Measurements from ENCODE around the gene PSG5.
"Not testable (repeated sequence)": the region's sequence is repeated elsewhere in the genome, so short reads cannot be mapped to it uniquely, and the experiment has no call there.

Gene PSG5

DNA sequence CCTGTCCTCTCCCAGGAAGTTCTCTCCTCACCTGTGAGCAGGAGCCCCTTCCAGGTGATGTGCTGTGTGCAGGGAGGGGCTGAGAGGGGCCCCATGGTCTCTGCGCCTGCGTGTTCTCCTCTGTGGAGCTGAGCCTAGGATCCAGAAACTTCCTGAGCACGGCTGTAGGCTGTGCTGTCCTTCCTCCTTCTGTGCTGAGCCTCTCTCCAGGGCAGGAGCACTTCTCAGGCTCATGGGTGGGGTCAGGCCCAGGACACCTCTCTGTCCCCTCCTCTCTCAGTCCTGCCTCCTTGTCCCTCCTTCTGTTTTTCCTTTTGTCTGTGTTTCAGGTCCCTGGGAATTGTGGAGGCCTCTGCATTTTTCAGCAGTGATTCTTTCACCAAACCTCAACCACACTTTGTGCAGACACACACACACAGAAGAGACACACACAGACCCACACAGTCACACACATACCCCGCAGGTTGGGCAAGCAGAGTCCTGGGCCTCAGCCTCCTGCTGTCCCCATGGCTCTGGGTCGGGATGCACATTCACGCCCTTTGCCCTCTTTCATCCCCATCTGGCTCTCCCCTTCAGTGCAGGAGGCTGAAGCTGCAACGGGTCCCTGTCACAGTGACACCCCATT is at the start of gene PSG5:
Gene PSG5 (minus strand): TSS at position 226 of the 625 bp plus-strand sequence. CDS start 131 bp downstream, at position 95.
- DNase-seq = peak; percentile 43

GRCh38 chr19:43235686-43236085 is 49.4 kb upstream of the PSG5 start:
- DNase-seq = peak; percentile 5

DNA sequence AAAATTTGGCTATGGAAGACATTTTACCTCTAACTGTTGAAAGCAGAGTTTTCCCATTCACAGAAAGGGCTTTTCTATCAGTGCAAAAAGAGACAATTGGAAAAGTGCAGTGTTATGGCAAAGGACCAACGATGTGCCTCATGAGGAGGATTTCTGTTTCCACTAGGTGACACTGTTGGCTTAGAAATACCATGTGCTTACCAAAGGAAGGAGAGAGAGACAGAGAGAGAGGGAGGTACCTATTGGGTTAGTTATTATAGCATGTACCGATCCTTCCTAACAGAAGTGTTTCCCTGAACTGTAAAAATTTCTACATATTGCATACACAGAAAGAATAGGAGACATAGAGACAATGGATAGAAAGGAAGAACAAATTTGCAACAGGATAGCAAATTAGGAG is 43.0 kb upstream of the PSG5 start:
- DNase-seq = peak; percentile 5

DNA sequence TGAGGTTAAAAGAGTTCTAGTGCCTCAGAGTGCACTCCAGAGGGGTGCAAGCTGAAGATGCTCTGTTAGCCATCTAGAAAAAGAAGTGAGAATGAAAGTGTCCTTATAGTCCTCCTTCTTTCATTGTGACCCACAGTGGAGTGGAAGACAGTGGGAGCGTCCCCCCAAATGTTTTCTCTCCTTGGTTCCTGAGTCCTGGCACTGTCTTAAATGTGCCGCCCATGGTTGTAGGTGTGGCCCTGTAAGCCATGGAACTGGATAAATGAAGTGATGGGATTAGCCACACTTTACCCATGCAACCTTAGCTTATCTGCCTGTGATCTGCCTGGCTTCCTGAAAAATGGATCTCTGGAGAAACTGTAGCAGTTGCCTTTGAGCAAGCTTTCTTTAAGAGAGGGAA is 42.4 kb upstream of the PSG5 start:
- peak; percentile 15 for DNase-seq

- DNase-seq = not testable (repeated sequence)
Observed at GRCh38 chr19:43226986-43227385, 40.6 kb upstream of the PSG5 start.

DNA sequence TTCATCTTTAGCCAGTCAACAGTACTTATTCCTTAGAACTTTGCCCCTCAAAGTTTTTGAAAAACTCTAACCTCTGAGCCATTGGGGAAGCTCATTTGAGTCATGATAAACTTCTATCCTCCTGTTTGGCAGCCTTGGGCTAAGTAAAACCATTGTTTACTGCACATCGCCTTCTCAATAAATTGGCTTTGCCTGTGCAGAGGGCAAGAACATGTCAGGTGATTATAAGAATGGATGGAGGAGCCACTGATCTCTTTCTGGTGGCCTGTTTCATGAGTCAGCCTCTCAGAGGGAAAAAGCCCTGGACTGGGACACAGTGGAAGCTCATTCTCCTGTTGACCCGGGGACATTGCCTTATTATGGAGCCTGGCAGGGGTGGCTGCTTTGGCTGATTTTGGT is 38.5 kb upstream of the PSG5 start:
- no peak for DNase-seq

DNA sequence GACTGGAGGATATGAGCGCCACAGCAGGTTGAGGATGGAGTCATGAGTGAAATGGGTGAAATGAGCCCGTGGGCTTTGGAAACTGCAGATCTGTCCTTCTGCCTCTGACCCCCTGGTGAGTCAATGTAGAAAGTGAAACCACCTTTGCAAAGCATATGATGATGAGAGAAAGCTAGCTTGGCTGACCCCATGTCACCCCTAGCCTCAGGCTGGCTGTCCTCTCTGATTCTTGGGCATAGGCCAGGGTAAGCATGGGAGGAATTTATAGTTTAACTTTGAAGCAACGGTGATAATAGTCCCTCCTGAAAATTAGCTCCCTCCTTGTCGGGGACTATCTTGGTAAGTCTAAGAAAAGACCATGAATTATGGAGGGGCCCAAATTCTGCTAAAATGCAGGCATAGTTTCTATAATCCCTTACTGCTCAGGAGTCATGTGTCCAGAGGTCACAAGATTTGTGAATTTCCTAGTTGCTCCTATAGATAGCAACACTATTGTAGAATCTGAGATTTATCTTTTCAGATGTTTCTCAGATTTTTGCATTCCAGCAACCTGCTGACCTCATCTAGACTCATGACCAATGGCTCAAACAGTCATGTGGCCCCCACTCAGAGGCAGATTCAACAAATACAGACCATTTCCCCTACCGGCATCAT is 38.0 kb upstream of the PSG5 start:
- DNase-seq = not testable (repeated sequence)

DNA sequence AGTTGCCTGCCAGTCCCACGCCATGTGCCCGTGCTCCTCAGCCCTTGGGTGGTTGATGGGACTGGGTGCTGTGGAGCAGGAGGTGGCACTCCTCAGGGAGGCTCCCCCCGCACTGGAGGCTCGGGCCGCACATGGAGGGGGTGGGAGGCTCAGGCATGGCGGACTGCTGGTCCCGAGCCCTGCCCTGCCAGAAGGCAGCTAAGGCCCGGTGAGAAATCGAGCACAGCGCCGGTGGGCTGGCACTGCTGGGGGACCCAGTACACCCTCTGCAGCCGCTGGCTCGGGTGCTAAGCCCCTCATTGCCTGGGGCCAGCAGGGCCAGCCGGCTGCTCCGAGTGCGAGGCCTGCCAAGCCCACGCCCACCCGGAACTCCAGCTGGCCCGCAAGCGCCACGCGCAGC is 35.6 kb upstream of the PSG5 start:
- DNase-seq = not testable (repeated sequence)

GRCh38 chr19:43219136-43219535 is 32.8 kb upstream of the PSG5 start:
- not testable (repeated sequence) for DNase-seq

- DNase-seq = not testable (repeated sequence)
Observed at GRCh38 chr19:43215881-43216280, 29.5 kb upstream of the PSG5 start.

DNA sequence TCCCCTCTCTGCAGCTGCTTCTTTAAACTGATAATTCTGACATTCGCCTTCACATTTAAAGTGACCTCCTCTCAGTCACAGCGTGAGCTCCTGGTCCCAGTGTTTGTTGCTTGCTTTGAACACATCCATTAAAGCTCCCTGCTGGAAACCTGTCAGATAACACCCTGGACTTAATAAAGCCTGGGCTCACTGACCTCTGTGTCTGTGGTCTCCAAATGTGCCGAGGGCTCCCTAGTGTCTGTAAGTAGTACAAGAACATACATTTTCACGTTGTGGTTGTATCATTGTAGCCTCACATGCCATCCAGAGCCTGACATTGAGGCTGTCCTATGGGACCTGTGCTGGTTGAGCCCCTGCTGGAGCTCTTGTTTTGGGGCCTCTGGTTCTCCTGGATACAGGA is 21.7 kb upstream of the PSG5 start:
- DNase-seq = no peak

- DNase-seq = not testable (repeated sequence)
Observed at GRCh38 chr19:43207174-43207573, 20.8 kb upstream of the PSG5 start.

DNA sequence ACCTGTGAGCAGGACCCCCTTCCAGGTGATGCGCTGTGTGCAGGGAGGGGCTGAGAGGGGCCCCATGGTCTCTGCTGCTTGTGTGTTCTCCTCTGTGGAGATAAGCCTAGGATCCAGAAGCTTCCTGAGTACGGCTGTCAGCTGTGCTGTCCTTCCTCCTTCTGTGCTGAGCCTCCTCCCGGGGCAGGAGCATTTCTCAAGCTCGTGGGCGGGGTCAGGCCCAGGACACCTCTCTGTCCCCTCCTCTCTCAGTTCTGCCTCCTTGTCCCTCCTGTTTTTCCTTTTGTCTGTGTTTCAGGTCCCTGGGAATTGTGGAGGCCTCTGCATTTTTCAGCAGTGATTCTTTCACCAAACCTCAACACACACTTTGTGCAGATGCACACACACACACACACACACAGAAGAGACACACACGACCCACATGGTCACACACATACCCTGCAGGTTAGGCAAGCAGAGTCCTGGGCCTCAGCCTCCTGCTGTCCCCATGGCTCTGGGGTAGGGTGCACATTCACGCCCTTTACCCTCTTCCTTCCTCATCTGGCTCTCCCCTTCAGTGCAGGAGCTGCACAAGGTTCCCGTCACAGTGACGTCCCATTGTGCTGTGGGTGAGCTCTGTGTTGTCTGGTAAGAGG is 19.3 kb upstream of the PSG5 start, which contains the start of gene PSG4:
Gene PSG4 (minus strand): TSS at position 168 of the 635 bp plus-strand sequence. CDS start 102 bp downstream, at position 66.
- not testable (repeated sequence) for DNase-seq

GRCh38 chr19:43203611-43204010 is 17.3 kb upstream of the PSG5 start:
- not testable (repeated sequence) for DNase-seq

GRCh38 chr19:43201891-43202290 is 15.6 kb upstream of the PSG5 start:
- DNase-seq = not testable (repeated sequence)

DNA sequence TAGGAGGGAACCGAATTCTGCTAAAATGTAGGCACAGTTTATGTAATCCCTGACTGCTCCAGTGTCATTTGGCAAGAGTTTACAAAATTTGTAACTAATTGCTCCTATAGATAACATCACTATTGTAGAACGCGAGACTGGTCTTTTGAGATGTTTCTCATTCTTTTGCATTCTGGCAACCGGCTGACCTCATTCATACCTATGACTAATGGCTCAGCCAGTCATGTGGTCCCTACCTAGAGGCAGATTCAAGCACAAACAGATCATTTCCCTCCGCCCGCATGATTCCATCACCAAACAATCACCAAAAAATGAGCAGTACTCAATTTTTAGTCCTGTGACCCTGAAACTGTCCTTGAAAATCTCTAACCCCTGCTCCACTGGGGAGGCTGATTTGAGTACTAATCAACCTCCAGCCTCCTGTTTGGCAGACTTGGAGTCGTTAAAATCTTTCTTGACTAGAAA is 15.0 kb upstream of the PSG5 start:
- DNase-seq = peak; percentile 79

DNA sequence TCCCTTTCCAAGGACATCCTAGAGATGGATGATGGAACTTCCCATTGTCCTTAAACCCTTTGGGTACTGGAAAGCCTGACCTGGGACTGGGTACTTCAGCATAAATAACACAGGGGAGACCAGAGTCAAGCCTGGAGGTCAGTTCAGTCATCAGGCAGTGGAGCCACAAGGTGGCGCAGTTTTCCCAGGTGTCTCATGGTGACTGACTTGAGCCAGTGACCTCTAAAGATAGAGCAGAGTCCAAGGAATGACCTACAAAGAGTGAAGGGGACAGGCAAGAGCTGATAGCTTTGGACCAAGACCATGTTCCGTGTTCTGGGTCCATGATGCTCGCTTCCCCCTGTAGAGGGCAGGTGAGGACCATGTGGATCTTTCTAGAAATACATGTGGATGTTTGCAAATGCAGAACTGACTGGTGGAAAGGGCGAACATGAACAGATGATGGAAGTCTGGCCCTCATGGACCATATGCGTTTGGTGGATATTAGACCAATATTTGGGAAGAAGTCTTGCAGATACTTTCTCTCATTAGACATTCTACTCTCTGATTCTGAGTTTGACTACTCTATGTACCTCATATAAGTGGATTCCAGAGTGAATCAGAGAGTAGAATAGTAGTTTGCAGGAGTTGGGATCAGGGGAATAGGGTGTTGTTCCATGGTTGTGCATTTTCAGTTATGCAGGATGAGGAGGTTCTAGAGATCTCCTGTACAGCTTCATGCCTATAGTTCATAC is 12.5 kb upstream of the PSG5 start:
- DNase-seq = not testable (repeated sequence)

GRCh38 chr19:43197666-43198397 is 11.5 kb upstream of the PSG5 start:
- DNase-seq = not testable (repeated sequence)

DNA sequence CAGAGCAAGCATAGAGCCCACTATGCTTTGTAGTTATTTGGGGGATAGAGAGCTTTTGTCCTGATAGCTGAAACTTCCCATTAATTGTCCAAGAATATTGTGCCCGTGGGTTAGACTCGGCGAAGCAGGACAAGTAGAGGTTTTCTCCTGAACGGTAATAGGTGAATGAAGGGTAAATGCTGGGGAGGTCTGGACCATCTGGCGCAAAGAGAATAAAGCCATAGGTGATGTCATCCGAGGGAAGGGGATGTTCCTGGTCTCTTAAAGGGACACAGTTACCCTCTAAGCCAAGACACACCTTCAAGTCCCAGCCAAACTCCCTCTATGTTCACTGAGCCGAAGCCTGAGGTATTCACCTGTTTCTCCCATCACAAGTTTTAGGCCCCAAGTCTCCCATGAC is 8.1 kb upstream of the PSG5 start:
- not testable (repeated sequence) for DNase-seq

DNA sequence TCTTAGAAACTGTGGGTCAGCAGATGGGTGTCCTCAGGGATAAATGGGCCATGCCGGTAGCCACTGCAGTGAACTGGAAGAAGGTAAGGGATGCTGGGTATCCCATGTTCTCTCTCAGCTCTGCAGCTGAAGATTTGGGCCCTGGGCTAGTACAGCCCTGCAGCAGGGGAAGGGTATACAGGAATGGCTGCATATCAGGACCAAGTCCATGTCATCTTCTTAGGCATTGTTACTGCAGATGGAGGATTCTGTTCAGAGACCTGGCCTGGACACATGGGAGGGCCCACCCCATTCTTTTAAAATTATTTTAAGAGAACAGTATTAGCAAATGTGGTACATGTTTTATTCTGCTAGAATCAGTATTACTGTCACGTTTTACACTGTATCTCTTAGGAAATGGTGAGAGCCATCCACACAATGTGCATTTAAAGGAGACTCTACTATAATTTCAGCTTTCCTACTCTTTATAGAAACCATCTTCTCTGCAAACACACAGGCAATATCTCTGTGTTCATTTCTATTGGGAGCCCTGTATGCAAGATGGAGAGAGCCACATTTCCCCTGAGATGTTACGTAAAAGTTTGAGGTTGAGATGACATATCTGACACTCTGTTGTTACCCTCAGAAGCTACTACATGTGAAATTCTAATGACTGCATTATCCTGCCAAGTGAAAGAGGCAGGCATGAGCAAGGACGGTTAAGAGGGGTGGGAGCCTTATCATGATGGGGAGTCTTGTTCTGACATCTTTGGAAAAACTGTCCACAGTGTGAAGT is 6.2 kb upstream of the PSG5 start:
- not testable (repeated sequence) for DNase-seq

- not testable (repeated sequence) for DNase-seq
Observed at GRCh38 chr19:43188092-43188491, 1.8 kb upstream of the PSG5 start.
